ENCODE data around the gene PTGR3.

Gene PTGR3

DNA sequence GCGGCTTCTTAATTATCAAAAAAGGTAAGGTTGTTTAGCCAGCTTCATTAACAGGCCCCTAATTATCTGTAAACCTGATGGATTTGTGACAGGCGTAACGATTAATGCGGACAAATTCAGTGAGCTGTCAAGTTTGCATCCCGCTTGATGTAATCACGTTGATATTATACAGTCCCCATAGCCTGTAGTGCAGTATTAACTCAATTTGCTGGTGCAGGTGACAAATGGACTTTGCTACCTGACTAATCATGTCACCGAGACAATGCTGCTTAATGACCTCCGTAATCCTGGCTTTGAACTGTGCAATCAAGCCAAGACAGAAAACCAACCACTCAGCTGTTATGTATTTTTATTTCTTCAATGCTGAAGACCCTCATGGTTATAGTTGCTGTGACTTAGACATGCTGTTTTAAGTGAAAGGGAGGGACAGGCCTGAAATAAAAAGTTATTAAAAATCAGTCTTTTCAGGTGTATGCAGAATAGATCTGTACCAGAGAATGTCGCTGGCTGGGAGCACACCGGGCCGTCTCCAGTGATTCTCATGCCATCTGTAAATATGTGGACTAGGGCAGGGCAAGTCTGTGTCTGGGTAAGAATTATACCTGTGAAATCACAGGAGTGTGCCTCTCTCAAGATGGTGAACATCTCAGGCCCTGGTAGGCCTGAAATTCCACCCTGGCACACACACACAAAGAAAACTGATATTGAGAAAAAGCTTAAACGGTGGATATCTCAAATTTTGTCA lies 6.0 kb upstream of the PTGR3 start:
- DNase-seq (ENCODE audit: low read depth), result no peak

DNA sequence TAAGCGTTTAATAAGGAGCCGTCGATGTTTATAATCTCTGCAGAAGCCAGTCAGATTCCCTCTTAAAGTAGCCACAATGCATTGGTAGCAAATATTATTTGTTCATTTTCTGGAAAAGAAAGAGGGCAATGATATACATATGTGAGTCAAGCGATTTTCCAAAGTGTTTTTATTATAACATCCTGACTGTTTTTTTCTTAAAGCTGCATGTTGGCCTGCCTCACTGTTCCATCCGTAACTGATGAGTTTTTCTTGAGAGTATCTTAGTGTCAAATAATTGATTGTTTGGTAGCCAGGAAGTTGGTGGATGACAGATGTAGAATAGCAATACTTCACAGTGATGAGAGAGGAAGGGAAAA lies 5.4 kb upstream of the PTGR3 start:
- DNase-seq (ENCODE audit: low read depth), result no peak

DNA sequence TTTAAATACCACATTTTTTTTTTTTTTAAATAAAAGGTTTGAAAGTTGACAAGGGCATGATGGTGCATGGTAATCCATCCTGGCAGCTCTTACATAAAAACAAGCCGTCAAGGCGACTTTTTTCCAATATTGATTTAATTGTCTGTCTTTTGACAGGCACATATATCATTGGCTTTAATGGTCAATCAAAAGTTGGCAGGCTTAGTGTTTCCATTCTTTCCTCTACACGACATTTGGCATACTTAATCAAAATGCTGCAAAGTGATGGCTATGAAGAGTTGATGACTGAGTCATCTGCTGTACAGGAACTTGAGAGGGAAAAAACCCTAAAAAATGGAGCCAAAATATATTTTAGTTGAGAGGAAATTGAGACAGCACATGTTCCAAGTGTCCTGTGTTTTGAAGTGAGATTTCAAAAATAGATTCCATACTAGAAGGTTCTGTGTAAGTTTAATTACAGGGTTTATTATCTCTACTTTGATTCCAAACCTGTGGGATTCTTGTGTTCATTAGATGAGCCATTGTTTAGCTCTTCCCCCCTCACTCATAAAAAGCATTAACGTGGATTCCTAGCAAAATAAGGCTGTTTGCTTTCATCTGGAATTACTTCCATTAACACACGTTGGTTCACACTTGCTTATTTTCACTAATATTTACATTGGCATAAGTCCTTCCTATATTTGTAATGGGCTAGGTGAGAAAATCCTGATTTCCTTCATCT lies 4.8 kb upstream of the PTGR3 start:
- no peak for DNase-seq (ENCODE audit: low read depth)

DNA sequence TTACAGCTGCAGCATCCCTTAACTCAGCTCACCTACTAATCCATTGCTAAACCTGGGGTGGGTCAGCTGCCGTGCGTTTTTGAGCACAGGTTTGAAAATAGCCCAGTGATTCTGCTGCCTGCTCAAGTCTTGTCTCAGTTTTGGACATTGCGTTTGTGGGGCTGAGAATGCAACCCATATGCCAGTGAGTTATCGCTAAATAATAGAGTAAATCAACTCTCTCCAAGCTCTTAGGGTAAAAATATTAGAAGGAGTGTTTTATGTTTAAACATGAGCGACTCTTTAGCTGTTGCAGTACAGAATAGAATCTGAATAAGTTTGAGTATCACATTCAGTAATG lies 3.8 kb upstream of the PTGR3 start:
- DNase-seq (ENCODE audit: low read depth), result no peak

DNA sequence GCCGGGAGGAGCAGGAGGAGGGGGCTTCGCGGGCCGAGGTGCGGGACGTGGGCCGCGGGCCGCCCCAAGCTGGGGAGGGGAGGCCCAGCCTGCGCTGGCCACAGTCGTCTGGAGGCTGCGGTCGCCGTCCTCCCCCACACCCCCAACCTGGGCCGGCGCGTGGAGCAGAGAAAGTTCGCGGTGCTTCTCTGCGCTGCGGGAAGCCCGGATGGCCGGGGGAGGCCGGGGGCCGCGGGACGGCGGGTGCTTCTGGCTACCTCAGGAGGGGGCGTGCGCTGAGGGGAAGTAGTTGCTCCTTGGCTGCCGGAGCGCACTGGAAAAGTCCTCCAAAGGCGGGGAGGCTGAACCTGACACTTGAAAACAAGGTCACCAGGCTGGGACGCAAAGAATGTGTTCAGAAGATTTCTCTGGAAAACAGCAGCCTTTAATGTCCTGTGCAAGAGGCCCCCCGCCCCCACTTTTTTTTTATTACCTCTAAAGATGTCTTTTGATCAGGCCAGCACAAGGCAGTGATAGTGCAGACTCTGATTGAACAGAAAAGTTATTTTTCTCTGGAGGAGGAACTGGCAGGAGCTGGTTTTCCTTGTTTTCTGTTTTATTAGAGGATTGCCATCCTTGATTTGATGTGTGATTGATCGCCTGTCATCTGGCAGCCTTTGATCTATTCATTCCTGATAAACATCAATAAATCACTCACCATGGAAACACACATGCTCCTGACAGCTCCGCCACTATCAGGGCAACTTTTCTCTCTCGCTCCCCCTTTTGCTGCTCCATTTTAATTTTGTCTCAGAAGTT lies 3.2 kb upstream of the PTGR3 start:
- no peak for DNase-seq (ENCODE audit: low read depth)

DNA sequence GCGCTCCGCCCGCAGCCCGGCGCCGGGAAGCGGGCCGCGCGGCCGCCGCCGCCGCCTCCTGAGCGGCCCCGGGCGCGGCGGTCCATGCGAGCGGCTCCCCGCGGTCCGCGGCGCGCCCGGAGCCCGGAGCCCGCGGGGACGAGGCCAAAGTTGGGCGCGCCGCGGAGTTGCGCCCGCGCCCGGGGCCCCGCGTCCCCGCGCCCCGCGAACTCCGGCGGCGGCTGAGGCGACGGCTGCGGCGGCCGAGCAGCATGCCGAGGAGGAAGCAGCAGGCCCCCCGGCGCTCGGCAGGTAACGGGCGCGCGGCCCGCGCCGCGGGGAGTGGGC lies 2.6 kb upstream of the PTGR3 start:
- DNase-seq (ENCODE audit: low read depth), result no peak

DNA sequence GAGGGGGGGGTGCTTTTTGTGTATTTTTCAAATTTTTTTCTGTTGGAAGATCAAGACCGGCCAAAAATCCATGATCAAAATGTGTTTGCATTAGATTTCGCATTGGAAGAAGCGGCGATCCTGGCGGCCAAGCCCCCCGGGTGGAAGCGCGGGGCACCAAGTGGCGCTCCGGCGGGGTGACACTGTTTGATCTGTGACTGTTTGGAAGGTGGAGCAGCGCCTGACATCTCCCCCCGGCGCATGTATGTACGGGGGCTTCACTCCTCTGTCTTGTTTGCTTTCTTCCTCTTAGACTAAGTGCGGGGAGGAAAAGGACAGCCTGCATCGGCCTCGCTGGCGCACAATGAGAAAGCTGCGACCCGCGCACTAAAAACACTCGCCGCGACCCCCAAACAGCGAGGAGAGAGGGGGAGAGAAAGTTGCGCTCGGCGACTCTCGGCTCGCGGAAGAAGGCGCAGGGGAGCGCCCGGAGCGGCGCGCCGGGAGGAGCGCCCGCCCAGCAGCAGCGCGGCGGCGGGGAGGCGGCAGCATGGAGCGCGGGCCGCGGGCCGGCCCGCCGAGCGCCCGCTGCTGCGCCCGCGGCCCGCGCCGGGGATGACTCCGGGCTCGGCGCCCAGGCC lies 2.2 kb upstream of the PTGR3 start:
- no peak for DNase-seq (ENCODE audit: low read depth)

DNA sequence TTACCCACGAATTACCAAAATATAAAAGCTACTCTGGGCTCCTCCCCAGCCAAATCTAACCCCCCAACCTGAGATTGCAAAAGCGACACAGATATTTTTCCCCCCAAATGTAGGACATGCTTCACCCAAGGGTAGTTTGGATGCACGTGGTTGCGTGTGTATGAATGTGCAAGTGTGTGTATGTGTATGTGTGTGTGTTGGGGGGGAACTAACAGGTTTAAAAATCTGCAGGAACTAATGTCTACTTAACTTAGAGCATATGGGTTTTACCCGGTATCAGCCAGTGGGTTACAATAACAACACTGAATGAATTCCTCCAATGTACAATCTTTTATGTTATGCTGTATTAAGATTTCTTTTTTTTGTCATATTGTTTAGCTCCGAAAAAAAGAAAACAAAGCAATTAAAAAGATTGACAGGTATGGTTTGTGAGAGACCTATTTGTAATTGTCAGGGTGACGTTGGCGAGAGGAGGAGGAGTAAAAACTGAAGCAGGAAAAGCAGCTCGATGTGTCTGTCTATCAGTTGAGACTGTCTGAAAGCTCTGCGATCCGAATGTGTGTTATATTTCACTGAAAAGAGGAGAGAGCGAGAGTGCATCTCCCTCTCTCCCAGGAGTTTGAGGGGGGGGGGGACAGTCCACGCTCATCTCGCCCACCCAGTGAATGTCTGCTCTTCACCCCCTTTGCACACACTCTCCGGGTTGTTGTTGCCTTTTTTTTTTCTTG lies 1.5 kb upstream of the PTGR3 start, which contains the start of gene TSHZ1:
TSHZ1 (plus strand) TSS at position 524 of the 728 bp plus-strand sequence. CDS start 1,080 bp downstream, outside the sequence.
- DNase-seq (ENCODE audit: low read depth), result peak; percentile 29

DNA sequence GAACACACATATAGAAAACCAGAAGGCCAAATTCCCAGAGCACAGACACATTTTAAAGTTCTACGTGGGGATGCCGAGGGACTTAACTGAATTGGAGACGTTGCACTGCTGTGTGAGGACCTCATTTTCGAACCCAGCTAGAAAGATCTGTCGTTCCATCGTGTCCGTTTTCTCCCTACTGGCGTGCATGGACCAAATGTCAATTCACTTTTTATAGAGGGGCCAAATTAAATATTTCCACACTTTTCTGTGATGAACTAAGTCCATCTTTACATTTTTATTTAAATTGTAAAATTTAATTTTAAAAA lies 966 bp upstream of the PTGR3 start:
- DNase-seq (ENCODE audit: low read depth), result no peak

DNA sequence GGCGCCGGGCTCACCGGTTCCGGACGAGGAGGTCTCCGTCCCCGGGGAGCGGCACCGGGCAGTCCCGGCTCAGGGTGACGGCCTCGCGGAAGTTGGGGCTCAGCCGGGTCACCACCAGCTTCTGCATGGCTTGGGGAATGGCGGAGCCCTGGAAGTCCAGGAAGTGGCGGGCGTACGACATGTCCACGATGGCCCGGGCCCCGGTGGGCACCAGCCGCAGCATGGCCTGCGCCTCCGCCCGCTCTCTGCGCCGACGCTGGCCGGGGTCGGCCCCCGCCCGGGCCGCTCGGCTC lies 157 bp downstream of the PTGR3 start:
- DNase-seq (ENCODE audit: low read depth), result no peak

DNA sequence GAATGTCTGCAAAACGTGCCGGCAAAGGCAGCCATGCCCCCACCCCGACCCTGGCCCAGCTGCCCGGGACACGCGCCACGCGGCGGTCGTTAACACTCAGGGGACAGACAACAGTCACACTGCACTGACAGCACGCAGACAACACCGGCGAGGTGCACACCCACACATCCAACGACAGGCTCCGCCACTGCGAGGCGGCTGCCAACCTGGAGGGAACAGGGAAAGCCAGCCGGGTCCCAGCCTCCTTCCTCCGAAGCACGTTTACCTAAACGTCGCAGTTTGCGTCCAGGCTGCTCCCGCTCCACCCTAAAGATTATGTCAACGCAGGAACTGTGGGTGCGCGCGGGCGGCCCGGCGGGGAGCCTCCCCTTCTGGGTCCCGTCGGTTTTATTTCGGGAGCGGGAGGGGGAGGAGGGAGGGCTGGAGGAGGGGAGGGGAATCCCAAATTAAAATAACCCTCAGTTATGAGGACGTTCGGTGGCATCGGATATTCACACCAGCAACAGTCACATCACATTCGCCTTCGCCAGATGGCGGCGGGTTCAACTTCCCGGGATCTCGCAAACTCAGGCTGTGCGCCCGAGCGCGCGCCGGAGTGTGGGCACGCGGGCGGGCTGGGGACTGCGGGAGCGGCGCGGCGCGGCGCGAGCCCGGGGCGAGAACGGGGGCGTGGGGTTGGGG lies 644 bp downstream of the PTGR3 start:
- DNase-seq (ENCODE audit: low read depth), result no peak

DNA sequence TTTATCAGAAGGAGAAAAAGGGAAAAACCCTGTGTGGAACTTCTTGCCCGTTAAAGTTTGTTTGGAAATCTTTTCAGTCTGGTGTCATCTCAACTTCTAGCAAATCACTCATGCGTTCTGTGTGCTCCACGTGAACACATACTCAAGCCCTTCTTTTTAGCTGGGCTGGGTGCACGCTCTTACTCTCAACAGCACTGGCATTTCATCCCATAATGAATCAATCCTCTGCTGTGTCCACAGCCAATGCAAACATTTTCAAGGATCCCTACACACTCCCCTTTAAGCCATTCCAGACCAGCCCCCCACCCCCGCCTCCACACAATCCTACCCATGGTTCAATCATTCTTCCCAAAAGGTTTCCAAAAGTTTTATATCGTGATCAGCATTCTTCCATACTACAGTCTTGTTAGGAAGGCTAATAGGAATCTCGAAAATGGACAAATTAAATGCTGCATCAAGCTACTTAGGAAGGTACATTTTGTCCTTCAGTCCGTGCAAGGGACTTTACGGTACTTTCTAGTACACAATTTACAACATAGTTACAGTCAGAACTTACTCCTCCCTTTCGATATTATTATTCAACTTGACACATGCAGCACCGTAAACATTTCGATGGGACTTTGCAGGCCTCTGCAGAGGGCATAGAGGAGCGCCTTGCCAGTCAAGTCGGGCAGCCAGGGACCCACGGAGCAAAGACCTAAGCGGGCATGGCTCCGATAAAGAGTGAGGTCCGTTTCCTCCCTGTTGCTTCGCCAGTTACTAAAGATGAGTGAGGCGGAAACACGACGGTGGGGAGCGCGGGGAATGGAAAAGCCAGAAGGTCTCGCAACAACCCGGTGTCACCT lies 1.4 kb downstream of the PTGR3 start:
- no peak for DNase-seq (ENCODE audit: low read depth)

DNA sequence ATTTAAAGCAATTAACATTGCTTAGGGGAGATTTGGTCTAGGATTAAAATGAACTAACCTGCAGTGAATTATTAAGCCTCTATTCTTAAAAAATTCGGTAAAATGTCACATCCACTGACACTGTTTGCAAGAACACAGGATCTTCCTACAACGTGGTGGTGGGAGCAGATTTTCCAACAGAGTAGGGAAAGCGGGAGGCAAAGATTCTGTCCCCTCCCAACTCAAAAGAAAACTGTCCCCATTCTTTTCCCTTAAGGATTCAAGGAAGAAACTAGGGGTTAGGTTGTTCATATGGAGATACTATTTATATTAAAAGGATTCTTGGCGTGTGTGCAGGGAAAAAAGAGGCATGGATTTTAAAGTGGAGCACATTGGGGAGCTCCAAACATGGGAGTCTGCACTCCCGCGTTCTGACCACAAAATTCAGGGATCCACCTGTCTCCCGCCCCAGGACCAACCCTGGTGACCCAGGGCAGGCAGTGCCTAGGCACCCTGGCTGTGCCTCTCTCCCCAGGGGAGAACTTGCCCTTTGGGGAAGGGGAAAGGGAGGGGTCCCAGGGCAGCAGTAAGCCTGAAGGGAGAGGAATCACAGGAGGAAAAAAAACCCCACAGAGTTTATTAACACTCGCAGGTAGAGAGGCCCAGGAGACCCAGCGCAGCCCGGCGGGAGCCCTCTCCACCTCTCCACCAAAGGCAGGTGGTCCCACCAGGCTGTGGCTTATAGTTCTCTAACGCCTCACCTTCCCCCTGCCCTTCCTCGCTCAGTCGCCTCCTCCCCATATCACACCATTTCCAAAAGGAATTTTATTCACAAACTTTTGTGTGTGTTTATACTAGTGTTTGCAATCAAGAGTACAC lies 2.3 kb downstream of the PTGR3 start:
- no peak for DNase-seq (ENCODE audit: low read depth)

DNA sequence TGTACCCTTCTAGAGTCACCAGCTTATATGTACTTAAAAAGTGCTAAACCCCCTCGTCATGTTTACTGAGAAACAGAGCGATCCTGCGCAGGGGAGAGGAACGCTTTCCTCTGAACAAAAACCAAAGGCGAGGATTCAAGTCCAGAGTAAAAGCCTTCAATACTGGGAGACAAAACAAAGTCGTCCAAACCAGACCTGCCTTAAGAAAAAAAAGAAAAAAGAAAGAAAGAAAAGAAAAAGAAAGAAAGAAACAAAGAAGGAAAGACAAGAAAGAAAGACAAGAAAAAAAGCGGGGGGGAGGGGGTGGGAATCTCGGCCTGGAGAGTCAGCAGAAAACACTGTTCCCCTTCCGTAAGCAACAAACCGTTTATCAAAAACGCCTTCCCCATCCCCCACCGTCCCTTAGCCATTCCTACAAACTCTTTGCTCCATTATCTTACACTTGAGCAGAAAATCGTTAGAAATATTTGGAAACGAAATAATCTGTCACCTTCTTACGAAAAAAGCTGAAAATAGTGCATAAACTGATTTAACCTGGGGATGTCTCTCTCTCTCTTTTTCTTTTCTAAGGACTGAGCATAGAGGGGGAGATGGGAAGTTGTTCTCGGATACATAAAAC lies 3.3 kb downstream of the PTGR3 start:
- no peak for DNase-seq (ENCODE audit: low read depth)

DNA sequence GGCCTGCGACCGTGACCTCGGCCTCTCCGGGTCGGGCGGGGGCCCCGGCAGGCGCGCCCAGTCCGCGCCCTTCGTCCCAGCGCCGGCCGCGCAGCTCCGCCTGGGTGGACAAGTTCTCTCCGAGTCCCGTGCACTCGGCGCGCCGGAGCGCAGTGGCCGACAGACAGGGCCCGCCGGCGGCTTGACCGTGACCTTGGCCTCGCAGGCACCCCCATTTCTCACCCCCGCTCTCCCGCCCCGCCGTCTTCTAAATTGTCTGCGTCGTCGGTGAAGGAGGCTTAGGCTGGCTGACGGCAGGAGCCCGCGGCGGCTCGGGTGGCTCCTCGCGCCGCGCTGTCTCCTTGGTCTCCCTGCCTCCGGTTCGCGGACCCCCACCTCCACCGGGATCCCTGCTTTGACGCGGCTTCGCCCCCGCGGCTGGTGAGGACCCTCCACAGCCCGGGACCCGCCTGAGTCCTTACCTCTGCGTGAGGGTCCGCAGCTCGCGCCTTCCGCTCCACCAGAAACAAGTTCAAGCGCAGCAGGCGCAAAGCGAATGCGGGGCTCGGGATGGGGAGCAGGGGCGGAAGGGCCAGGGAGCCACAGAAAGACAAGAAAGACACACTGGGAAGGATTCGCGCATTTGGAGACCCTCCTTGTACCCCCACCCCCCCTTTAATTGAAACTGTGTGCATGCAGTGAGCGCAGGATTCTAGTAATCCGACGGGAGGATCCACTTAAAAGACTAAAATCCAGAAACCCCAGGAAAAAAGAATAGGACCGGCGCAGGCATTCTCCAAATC lies 4.0 kb downstream of the PTGR3 start:
- no peak for DNase-seq (ENCODE audit: low read depth)

DNA sequence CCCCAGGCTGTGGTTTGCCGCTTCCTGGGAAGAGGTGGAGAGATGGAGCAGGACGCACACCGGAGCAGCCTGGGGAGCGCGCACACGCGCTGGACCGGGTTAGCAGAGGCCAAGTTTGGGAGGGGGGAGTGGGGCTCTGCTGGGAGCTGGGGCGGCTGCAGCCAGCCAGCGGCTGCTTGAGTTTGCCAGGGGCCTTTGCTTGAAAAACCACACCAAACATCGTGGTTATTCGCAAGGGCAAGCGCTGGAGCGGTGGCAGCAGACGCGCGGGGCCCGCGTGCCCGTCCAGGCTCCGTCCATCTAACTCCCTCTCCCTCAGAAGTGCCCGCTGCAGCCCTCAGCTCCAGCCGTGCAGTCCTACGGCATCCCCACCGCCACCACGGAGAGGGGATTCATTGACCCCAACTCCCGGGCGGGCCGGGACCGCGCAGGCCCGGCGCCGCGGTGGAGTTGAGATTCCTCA lies 4.6 kb downstream of the PTGR3 start:
- no peak for DNase-seq (ENCODE audit: low read depth)

DNA sequence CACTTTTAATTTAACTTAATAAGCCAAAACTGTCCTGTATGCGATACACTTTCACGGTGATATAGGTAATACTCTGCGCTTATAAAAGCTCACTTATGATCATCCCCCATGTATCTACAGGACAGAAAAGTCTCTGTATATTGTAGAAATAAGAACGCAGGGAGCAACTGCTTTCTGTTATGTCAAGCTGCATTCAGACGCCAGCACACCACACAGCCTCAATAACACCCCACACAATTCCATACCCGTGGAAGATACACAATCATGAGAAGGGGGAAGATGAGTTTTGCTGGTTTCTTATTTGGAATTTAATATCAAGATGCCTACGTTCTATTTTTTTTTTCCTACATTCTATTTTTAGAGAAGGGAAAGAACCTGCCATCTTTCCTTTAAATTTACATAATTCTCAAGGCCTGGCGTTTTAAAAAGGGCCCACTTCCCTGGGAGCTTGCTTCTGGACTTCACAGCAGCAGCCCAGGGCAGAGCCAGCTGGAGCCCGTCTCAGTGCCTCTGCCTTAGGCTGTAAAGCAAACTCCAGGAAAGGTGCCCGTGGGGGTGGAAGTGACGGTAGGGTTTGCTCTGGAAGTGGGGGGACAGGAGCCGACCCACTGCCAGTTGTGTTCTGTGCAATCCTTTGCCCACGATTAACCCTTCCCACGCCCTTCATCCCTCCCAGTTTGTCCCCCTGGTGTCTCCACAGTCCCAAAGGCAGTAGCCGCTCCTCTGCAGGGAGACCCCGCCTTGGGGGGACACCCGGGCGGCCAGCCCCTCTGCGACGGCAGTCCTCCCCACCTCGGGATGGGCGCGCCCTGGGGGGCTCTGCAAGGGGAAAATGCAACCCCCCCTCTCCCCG lies 5.3 kb downstream of the PTGR3 start:
- DNase-seq (ENCODE audit: low read depth), result no peak
